Transverse colon (tissue), 4 donors: ENCODE data around the gene CFLAR. TPM values are rescaled to one million over a fixed set of nuclear protein-coding genes. Genes with fewer than 3 reads are reported as not detected.

Experiments used
- DNase-seq: peaks from one replicate; pipeline ENCODE4 v3.0.0-alpha.2; 2019
- H3K27ac ChIP-seq, 4 donors: fragments of 200-600 bp; sonication (generic); 2 replicates each; pipeline ENCODE4 v1.5.1; 2016 to 2018; ENCODE audit warnings: inconsistent platforms in 4 of 4
- H3K27me3 ChIP-seq: fragments of 200-600 bp; sonication (generic); 2 replicates; pipeline ENCODE4 v1.5.1; 2017; ENCODE audit warnings: inconsistent platforms
- H3K36me3 ChIP-seq, 4 donors: fragments of 200-600 bp; sonication (generic); 2 replicates each; pipeline ENCODE4 v1.5.1; 2017 to 2019; ENCODE audit warnings: inconsistent platforms in 4 of 4
- H3K4me1 ChIP-seq, 4 donors: fragments of 200-600 bp; sonication (generic); 2 replicates each; pipeline ENCODE4 v1.5.1; 2017 to 2020; ENCODE audit warnings: inconsistent platforms in 4 of 4
- H3K4me3 ChIP-seq, 4 donors: fragments of 200-600 bp; sonication (generic); 1 replicate in 1 of 4; 2 replicates in 3 of 4; pipeline versions ENCODE4 v1.5.1 to v1.6.1; 2017 to 2019; ENCODE audit warnings: inconsistent platforms in 4 of 4
- H3K9me3 ChIP-seq, 2 donors: fragments of 200-600 bp; sonication (generic); 2 replicates each; pipeline ENCODE4 v1.5.1; 2017 to 2019; ENCODE audit warnings: inconsistent platforms in 2 of 2
- EP300 ChIP-seq: sonication (generic); formaldehyde crosslinking; IDR thresholded peaks from one replicate; pipeline ENCODE4 v1.6.1; 2017; ENCODE audit warnings: antibody characterized with exemption, low read depth
- POLR2A ChIP-seq: fragments of 450-650 bp; IDR thresholded peaks from one replicate; pipeline ENCODE4 v1.6.1; 2016; ENCODE audit warnings: antibody characterized with exemption, mild to moderate bottlenecking, moderate library complexity
- POLR2AphosphoS5 ChIP-seq, 3 donors: sonication (generic); formaldehyde crosslinking; IDR thresholded peaks; one replicate each; pipeline ENCODE4 v1.6.1; 2016; ENCODE audit warnings: antibody characterized with exemption in 3 of 3
- WGBS, 2 donors: methylation state at CpG; one replicate each; pipeline ENCODE4 v1.1.5; 2018; ENCODE audit warnings: low coverage in 1 of 2; 5-methylcytosine and 5-hydroxymethylcytosine counted together
- in situ Hi-C, 4 donors: fragments of 200-750 bp; cut with MboI; loops; one replicate each; pipeline versions ENCODE4 v1.15.0 to v1.15.1; 2017; ENCODE audit warnings: low sequenced_read_pairs in 3 of 4, low pct_ligation_motif_present in 1 of 4, low pct_unique_long_range_greater_than_20kb in 1 of 4
- intact Hi-C: fragments of 100-400 bp; cut with DNase I; formaldehyde crosslinking; loops from one replicate; pipeline ENCODE4 v1.15.1; 2023; ENCODE audit warnings: low total_unique reads
- total RNA-seq, 4 donors: library from RNA; depleted of rRNA; stranded (reverse); fragments of >200 nt; gene quantifications; one replicate each; pipeline ENCODE4 v1.1.0, GENCODE V29; 2016
- TF ChIP-seq, protein P1 (sequence below), 5 experiments: fragments of 200-600 bp in 3 of 5; fragments of 450-650 bp in 2 of 5; sonication (generic) in 3 of 5; IDR thresholded peaks; 1 replicate in 2 of 5; 2 replicates in 3 of 5; pipeline ENCODE4 v1.5.1; 2016 to 2017; ENCODE audit warnings: antibody characterized with exemption in 5 of 5, inconsistent platforms in 3 of 5, mild to moderate bottlenecking in 2 of 5, moderate library complexity in 1 of 5

Gene CFLAR
- total RNA-seq, 4 donors from 2014 or later: 148 to 449 (median 323) TPM

DNA sequence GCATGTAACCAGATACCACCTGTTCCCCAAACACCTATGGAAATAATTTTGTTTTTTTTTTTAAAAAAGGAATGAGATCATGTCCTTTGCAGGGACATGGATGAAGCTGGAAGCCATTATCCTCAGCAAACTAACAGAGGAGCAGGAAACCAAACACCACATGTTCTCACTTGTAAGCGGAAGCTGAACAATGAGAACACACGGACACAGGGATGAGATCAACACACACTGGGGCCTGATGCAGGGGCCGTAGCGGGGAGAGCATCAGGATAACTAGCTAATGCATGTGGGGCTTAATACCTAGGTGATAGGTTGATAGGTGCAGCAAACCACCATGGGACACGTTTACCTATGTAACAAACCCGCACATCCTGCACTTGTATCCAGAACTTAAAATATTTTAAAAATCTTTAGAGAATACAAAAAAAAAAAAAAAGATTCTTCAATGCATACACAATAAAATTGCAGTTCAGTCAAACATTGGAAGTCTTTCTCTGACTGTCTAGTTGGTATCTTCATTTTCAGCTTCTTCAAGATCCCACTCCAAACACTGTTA lies 55.4 kb downstream of the CFLAR start:
- H3K36me3 ChIP-seq: peaks cover 0 to 6% (median 2%) of the 10 kb centered on the region in 4 donors
- TF ChIP-seq POLR2A (no peak), POLR2AphosphoS5 (IDR thresholded peaks at IDR 0.05) (no peak), EP300 (no peak)
- TF ChIP-seq, protein P1, sequence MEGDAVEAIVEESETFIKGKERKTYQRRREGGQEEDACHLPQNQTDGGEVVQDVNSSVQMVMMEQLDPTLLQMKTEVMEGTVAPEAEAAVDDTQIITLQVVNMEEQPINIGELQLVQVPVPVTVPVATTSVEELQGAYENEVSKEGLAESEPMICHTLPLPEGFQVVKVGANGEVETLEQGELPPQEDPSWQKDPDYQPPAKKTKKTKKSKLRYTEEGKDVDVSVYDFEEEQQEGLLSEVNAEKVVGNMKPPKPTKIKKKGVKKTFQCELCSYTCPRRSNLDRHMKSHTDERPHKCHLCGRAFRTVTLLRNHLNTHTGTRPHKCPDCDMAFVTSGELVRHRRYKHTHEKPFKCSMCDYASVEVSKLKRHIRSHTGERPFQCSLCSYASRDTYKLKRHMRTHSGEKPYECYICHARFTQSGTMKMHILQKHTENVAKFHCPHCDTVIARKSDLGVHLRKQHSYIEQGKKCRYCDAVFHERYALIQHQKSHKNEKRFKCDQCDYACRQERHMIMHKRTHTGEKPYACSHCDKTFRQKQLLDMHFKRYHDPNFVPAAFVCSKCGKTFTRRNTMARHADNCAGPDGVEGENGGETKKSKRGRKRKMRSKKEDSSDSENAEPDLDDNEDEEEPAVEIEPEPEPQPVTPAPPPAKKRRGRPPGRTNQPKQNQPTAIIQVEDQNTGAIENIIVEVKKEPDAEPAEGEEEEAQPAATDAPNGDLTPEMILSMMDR (IDR thresholded peaks at IDR 0.05): no peak
- H3K27me3 ChIP-seq: no peaks in the 10 kb centered on the region
- intact Hi-C loops (loop anchor here (10.0 kb wide), 1 partner anchor 267 kb away; no protein-coding TSS in a partner anchor), in situ Hi-C loops (loop anchor here in 3 of 4 donors (10.0 to 25.0 kb wide), 3 partner anchors 97 to 267 kb away; partner anchors contain the start of genes HYCC2 (in 1 of the 3) and NDUFB3 (in 1 of the 3))
- no peak for DNase-seq
- H3K27ac ChIP-seq: no peak overlapping the region
- 72 to 92% methylated on average over 2 to 6 of the region's 6 CpGs for WGBS, 2 donors
- no peak overlapping the region for H3K4me3 ChIP-seq
- peaks cover 3 to 15% (median 10%) of the 10 kb centered on the region in 4 donors for H3K4me1 ChIP-seq
- no peaks in the 10 kb centered on the region for H3K9me3 ChIP-seq

DNA sequence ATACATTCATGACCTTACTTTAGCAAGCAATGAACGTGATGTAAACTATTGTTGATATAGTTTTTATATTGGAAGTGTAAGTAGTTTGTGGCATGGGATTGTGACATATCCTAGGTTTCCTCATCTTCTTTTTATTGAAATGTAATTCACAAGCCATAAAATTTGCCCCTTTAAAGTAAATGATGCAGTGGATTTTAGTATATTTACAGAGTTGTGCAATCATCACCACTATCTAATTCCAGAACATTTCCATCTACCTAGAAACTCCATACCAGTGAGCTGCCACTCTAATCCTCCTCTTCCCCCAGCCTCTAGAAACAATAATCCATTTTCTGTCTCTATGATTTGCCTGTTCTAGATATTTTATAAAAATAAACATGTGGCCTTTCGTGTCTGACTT lies 56.3 kb downstream of the CFLAR start:
- H3K9me3 ChIP-seq: no peaks in the 10 kb centered on the region
- peaks cover 0 to 3% (median 1%) of the 10 kb centered on the region in 4 donors for H3K36me3 ChIP-seq
- intact Hi-C loops: loop anchor here (10.0 kb wide), 1 partner anchor 267 kb away; no protein-coding TSS in a partner anchor
- no peak overlapping the region for H3K4me3 ChIP-seq
- TF ChIP-seq POLR2A (no peak), EP300 (no peak), POLR2AphosphoS5 (IDR thresholded peaks at IDR 0.05) (no peak)
- TF ChIP-seq, protein P1 (IDR thresholded peaks at IDR 0.05): no peak
- WGBS, 2 donors: 28 to 42% methylated on average over 2 of the region's 2 CpGs
- peaks cover 3 to 22% (median 14%) of the 10 kb centered on the region in 4 donors for H3K4me1 ChIP-seq
- DNase-seq: no peak
- in situ Hi-C loops: loop anchor here in 3 of 4 donors (10.0 to 25.0 kb wide), 3 partner anchors 97 to 267 kb away; partner anchors contain the start of genes HYCC2 (in 1 of the 3) and NDUFB3 (in 1 of the 3)
- no peaks in the 10 kb centered on the region for H3K27me3 ChIP-seq
- H3K27ac ChIP-seq: no peak overlapping the region

DNA sequence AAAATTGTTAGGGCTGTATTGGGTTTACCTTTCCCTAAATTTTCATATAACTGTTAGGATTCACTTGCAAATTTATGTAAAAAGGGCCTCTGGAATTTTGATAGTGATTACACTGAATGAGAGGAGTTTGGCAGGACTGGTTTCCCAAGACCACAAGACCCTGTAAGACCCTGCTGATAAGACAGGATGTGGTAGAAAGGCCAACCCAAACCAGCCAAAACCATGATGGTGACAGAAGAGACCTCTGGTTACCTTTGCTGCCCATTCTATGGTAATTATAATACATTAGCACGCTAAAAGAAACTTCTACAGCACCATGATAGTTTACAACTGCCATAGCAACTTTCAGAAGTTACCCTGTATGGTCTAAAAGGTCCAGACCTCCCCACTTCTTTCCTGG lies 58.7 kb downstream of the CFLAR start:
- Histone ChIP-seq H3K4me1 (peaks cover 3 to 22% (median 14%) of the 10 kb centered on the region in 4 donors), H3K36me3 (no peaks in the 10 kb centered on the region), H3K4me3 (no peak overlapping the region), H3K27me3 (no peaks in the 10 kb centered on the region), H3K9me3 (no peaks in the 10 kb centered on the region), H3K27ac (no peak overlapping the region)
- intact Hi-C loops: loop anchor here (10.0 kb wide), 1 partner anchor 270 kb away; no protein-coding TSS in a partner anchor
- DNase-seq: no peak
- WGBS, 2 donors: 57 to 78% methylated on average over 1 of the region's 1 CpG
- TF ChIP-seq, protein P1 (IDR thresholded peaks at IDR 0.05): no peak
- TF ChIP-seq EP300 (no peak), POLR2A (no peak), POLR2AphosphoS5 (IDR thresholded peaks at IDR 0.05) (no peak)
- in situ Hi-C loops: loop anchor here (5.0 to 25.0 kb wide), 4 partner anchors 100 to 270 kb away; partner anchors contain the start of genes HYCC2 (in 1 of the 4) and NDUFB3 (in 1 of the 4)

DNA sequence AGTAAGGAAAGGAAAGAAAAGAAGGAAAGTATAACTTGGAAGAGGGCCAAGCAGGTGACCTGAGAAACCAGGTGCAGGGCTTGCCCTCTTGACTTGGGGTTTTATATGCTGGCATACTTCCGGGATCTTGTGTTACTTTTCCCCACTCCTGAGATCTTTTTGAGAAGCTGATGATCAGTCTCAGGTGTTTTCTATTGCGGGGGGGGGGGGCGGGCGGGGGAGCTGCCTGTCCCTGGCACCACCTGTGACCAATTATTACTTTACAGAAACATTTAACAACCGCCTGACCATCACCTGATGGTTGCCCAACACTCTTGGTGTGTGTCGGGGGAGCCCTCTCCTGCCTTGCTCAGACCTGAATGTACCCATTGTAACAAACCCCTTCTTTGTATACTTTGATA lies 60.1 kb downstream of the CFLAR start:
- Histone ChIP-seq H3K4me1 (peaks cover 3 to 22% (median 14%) of the 10 kb centered on the region in 4 donors), H3K4me3 (no peak overlapping the region), H3K27me3 (no peaks in the 10 kb centered on the region), H3K36me3 (no peaks in the 10 kb centered on the region), H3K9me3 (no peaks in the 10 kb centered on the region), H3K27ac (peak overlapping the region; percentile 31 to 58 (median 42))
- peak; percentile 27 for DNase-seq
- 26 to 56% methylated on average over 2 to 6 of the region's 6 CpGs for WGBS, 2 donors
- TF ChIP-seq, protein P1 (IDR thresholded peaks at IDR 0.05): no peak
- TF ChIP-seq POLR2A: no peak
- TF ChIP-seq EP300: no peak
- peak in 1 of 3 donors; percentile 13 for TF ChIP-seq POLR2AphosphoS5 (IDR thresholded peaks at IDR 0.05)
- in situ Hi-C loops (loop anchor here in 3 of 4 donors (5.0 to 10.0 kb wide), 3 partner anchors 101 to 271 kb away; partner anchors contain the start of genes HYCC2 (in 1 of the 3) and NDUFB3 (in 1 of the 3)), intact Hi-C loops (loop anchor here (10.0 kb wide), 1 partner anchor 271 kb away; no protein-coding TSS in a partner anchor)
